NB4 (cell line): ENCODE measurements around the gene TCF25.

Experiments
- CTCF ChIP-seq: IDR thresholded peaks from one replicate; pipeline ENCODE4 v1.5.1; 2012; ENCODE audit warnings: low read depth, low read length
- MAX ChIP-seq: IDR thresholded peaks from 2 replicates; pipeline ENCODE4 v1.6.1; 2011; ENCODE audit warnings: low read depth, low read length
- POLR2A ChIP-seq: IDR thresholded peaks from 2 replicates; pipeline ENCODE4 v1.6.1; 2011; ENCODE audit warnings: mild to moderate bottlenecking; ENCODE audit not compliant: insufficient read length; ENCODE audit errors: extremely low read depth

DNA sequence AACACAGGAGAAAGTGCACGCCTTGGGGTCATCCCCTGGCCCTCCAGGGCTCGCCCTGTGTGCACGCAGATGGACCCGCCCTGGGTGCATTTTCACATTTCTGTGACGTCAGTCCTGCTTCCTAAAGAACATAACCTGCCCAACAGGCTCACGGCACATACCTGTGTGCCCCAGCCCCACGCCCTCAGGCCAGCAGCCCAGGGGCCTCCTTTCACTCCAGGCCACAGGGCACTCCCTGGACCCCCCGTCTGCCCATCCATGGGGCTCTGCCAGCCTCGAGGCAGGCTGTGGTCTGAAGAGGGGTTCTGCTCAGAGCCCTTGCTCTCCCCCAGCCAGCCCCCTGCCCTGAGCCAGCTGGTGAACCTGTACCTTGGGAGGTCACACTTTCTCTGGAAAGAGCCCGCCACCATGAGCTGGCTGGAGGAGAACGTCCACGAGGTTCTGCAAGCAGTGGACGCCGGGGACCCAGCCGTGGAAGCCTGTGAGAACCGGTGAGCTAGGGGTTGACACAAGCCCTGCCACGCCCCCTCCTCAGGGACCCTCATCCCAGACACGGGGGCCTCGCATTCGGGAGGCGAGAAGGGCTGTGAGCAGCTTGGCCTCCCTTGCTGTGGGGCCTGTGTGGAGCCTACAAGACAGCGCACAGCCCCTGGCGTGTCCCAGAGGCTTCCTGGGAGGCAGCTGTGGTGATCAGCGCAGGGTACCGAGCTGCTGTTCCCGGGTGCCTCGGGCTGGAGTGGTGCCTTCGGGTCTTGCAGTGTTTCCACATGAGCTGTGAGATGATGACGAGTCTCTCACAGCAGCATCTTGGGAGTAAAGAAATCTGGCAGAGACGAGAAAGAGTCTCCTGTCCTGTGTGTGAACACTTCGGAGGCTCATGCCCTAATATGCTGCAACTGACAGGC lies 31.5 kb downstream of the TCF25 start:
- TF ChIP-seq CTCF (no peak), MAX (no peak), POLR2A (peak; percentile 17)
